B cell (primary cell): ENCODE data around the gene C2CD4C.

Source experiments
- EZH2 ChIP-seq: IDR thresholded peaks from 2 replicates; pipeline ENCODE4 v1.6.1; 2012; ENCODE audit warnings: borderline replicate concordance, low read depth, mild to moderate bottlenecking, moderate library complexity, low read length; ENCODE audit not compliant: insufficient read depth, poor library complexity, severe bottlenecking
- TF ChIP-seq, protein P1 (sequence below): fragments of 200-600 bp; IDR thresholded peaks from one replicate; pipeline ENCODE4 v1.8.0; 2022; ENCODE audit warnings: antibody characterized with exemption, mild to moderate bottlenecking

DNA sequence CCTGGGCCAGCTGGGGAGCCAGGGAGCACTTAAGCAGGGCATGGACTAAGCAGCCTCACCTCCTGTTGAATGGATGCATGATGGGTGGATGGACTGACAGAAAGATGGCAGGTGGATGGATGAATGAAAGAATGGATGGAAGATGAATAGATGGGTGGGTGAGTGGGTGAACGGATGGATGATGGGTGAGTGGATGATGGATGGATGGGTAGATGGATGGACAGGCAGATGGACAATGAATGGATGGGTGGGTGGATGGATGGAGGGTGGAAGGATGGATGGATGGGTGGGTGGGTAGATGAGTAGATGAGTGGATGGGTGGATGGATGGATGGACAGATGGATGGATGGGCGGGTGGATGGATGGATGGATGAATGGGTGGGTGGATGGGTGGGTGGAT is 33.1 kb upstream of the C2CD4C start:
- TF ChIP-seq, protein P1, sequence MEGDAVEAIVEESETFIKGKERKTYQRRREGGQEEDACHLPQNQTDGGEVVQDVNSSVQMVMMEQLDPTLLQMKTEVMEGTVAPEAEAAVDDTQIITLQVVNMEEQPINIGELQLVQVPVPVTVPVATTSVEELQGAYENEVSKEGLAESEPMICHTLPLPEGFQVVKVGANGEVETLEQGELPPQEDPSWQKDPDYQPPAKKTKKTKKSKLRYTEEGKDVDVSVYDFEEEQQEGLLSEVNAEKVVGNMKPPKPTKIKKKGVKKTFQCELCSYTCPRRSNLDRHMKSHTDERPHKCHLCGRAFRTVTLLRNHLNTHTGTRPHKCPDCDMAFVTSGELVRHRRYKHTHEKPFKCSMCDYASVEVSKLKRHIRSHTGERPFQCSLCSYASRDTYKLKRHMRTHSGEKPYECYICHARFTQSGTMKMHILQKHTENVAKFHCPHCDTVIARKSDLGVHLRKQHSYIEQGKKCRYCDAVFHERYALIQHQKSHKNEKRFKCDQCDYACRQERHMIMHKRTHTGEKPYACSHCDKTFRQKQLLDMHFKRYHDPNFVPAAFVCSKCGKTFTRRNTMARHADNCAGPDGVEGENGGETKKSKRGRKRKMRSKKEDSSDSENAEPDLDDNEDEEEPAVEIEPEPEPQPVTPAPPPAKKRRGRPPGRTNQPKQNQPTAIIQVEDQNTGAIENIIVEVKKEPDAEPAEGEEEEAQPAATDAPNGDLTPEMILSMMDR, result no peak
- no peak for TF ChIP-seq EZH2
